Activated CD8-positive, alpha-beta memory T cell treated with anti-CD3 and anti-CD28 coated beads for 1 hour (primary cell): ENCODE data around the gene CARD19.

Experiments used
- DNase-seq, 2 donors: peaks; one replicate each; pipeline ENCODE4 v3.0.0-alpha.2; 2020; ENCODE audit warnings: low read depth in 1 of 2; ENCODE audit errors: extremely low read depth in 1 of 2

Gene CARD19

GRCh38 chr9:93096131-93096802 is at the start of gene CARD19:
Gene CARD19, plus strand, starts transcription at chr9:93096217. Its CDS starts 129 bp downstream, at chr9:93096346.
- no peak for DNase-seq

- DNase-seq = no peak
These were observed 47.2 kb upstream of the CARD19 start for GRCh38 chr9:93048566-93049448.

- no peak for DNase-seq
These were observed 46.5 kb upstream of the CARD19 start for GRCh38 chr9:93049491-93049890.

GRCh38 chr9:93050231-93050630 is 45.8 kb upstream of the CARD19 start:
- DNase-seq = no peak

- no peak for DNase-seq
These were observed 44.3 kb upstream of the CARD19 start for GRCh38 chr9:93051680-93052089.

GRCh38 chr9:93052791-93053540 is 43.1 kb upstream of the CARD19 start:
- DNase-seq = no peak

- no peak for DNase-seq
These were observed 42.2 kb upstream of the CARD19 start for GRCh38 chr9:93053781-93054331.

- DNase-seq = no peak
These were observed 41.0 kb upstream of the CARD19 start for GRCh38 chr9:93054758-93055704.

GRCh38 chr9:93057042-93057702 is 38.8 kb upstream of the CARD19 start:
- DNase-seq = no peak

- DNase-seq = no peak
These were observed 38.2 kb upstream of the CARD19 start for GRCh38 chr9:93057703-93058354.

- DNase-seq = peak; percentile 18 to 48
These were observed 37.5 kb upstream of the CARD19 start, which contains the start of gene SUSD3 for GRCh38 chr9:93058355-93059010. Gene SUSD3, plus strand, starts transcription at chr9:93058701. Its CDS starts 42 bp downstream, at chr9:93058743.

- no peak for DNase-seq
These were observed 36.9 kb upstream of the CARD19 start for GRCh38 chr9:93059011-93059714.

- no peak for DNase-seq
These were observed 36.1 kb upstream of the CARD19 start for GRCh38 chr9:93059715-93060578.

GRCh38 chr9:93060746-93061259 is 35.2 kb upstream of the CARD19 start:
- DNase-seq = no peak

GRCh38 chr9:93061260-93061751 is 34.7 kb upstream of the CARD19 start:
- no peak for DNase-seq
